ENCODE results near the gene ABHD1. TPM values are rescaled to one million over a fixed set of nuclear protein-coding genes. Genes with fewer than 3 reads are reported as not detected.

ABHD1 gene
- total and polyA plus RNA-seq, 2 experiments from 2014 or later = 0.38 to 0.55 TPM

- ATAC-seq (peak; percentile 19), DNase-seq (ENCODE audit: low spot score) (peak; percentile 65)
- Mint-ChIP-seq H3K27ac (no peak overlapping the region), H3K27me3 (ENCODE audit: insufficient read depth, low read depth, poor library complexity) (peaks cover 29% of the 10 kb centered on the region), H3K9me3 (no peaks in the 10 kb centered on the region; the same call in 2 of the 3 replicates), H3K4me3 (peak overlapping the region; percentile 55), H3K36me3 (ENCODE audit: low read depth) (no peaks in the 10 kb centered on the region), H3K4me1 (peaks cover 34% of the 10 kb centered on the region)
- Histone ChIP-seq H3K27me3 (ENCODE audit: insufficient read depth) (peaks cover 16% of the 10 kb centered on the region), H2AFZ (peak overlapping the region; percentile 99), H3K36me3 (ENCODE audit: insufficient read depth) (no peaks in the 10 kb centered on the region), H3K9me2 (ENCODE audit: insufficient read depth) (no peaks in the 10 kb centered on the region), H3K4me3 (peak overlapping the region; percentile 87), H3K27ac (ENCODE audit: low read depth) (no peak overlapping the region), H3F3A (replicated peaks; ENCODE audit: low read depth) (peaks cover 8% of the 10 kb centered on the region; the same call in 1 of the 2 replicates), H3K79me2 (replicated peaks; ENCODE audit: insufficient read depth) (no peaks in the 10 kb centered on the region), H3K4me1 (ENCODE audit: insufficient read depth) (peaks cover 15% of the 10 kb centered on the region), H4K20me1 (replicated peaks; ENCODE audit: insufficient read depth) (no peaks in the 10 kb centered on the region), H3K4me2 (peak overlapping the region; percentile 91)
- TF ChIP-seq CTCF (conservative IDR thresholded peaks at IDR 0.05; ENCODE audit: low read depth in 2 of 2) (peak; percentile 42 to 86), POLR2AphosphoS5 (IDR thresholded peaks at IDR 0.05; ENCODE audit: low read depth) (peak; percentile 39), ETS1 (IDR thresholded peaks at IDR 0.05) (no peak)
Measured at GRCh38 chr2:27085673-27086089, 37.9 kb upstream of the ABHD1 start.

- H3K27me3 ChIP-seq (ENCODE audit: insufficient read depth) = peaks cover 16% of the 10 kb centered on the region
- H3K9me3 Mint-ChIP-seq = no peaks in the 10 kb centered on the region; the same call in 2 of the 3 replicates
- no peaks in the 10 kb centered on the region for H3K9me2 ChIP-seq (ENCODE audit: insufficient read depth)
- no peaks in the 10 kb centered on the region for H3K36me3 ChIP-seq (ENCODE audit: insufficient read depth)
- H2AFZ ChIP-seq = peak overlapping the region; percentile 99
- H3K27ac Mint-ChIP-seq = no peak overlapping the region
- peak overlapping the region; percentile 91 for H3K4me2 ChIP-seq
- peak; percentile 84 for TF ChIP-seq CREB1 (CRISPR knock-in tag; IDR thresholded peaks at IDR 0.05; ENCODE audit: low read depth)
- TF ChIP-seq POLR2AphosphoS5 (IDR thresholded peaks at IDR 0.05; ENCODE audit: low read depth) = peak; percentile 60; the same call in 1 of the 2 replicates
- TF ChIP-seq CTCF (conservative IDR thresholded peaks at IDR 0.05; ENCODE audit: low read depth in 2 of 2) = peak; percentile 47 to 89
- TF ChIP-seq EZH2phosphoT487 (IDR thresholded peaks at IDR 0.05; ENCODE audit: unreplicated experiment) = no peak
- no peak for TF ChIP-seq ETS1 (IDR thresholded peaks at IDR 0.05)
- no peak for TF ChIP-seq ZNF114 (CRISPR knock-in tag; IDR thresholded peaks at IDR 0.05)
- no peak overlapping the region for H3K27ac ChIP-seq (ENCODE audit: low read depth)
- peaks cover 15% of the 10 kb centered on the region for H3K4me1 ChIP-seq (ENCODE audit: insufficient read depth)
- ATAC-seq = peak; percentile 83
- H3K36me3 Mint-ChIP-seq (ENCODE audit: low read depth) = no peaks in the 10 kb centered on the region
- peaks cover 26% of the 10 kb centered on the region for H3K27me3 Mint-ChIP-seq (ENCODE audit: insufficient read depth, low read depth, poor library complexity)
- H3F3A ChIP-seq (replicated peaks; ENCODE audit: low read depth) = peaks cover 8% of the 10 kb centered on the region; the same call in 1 of the 2 replicates
- peak overlapping the region; percentile 87 for H3K4me3 ChIP-seq
- H3K4me3 Mint-ChIP-seq = peak overlapping the region; percentile 82
- no peaks in the 10 kb centered on the region; the same call in 1 of the 2 replicates for H4K20me1 ChIP-seq (replicated peaks; ENCODE audit: insufficient read depth)
- H3K79me2 ChIP-seq (replicated peaks; ENCODE audit: insufficient read depth) = no peaks in the 10 kb centered on the region
- peaks cover 30% of the 10 kb centered on the region for H3K4me1 Mint-ChIP-seq
- peak; percentile 91 for DNase-seq (ENCODE audit: low spot score)
Measured at GRCh38 chr2:27086090-27086723, 37.4 kb upstream of the ABHD1 start.

Measured in GM23338 (cell line).